Brain microvascular endothelial cell (primary cell): Measurements from ENCODE around the gene IRF4.

Experiments used
- DNase-seq: peaks from one replicate; pipeline ENCODE4 v3.0.0-alpha.2; 2020
- H3K27ac ChIP-seq: fragments of 250-450 bp; sonication (Bioruptor Pico); 2 replicates; pipeline ENCODE4 v1.5.1; 2020; ENCODE audit warnings: mild to moderate bottlenecking, moderate library complexity
- H3K27me3 ChIP-seq: fragments of 250-450 bp; sonication (Bioruptor Pico); replicated peaks from 2 replicates; pipeline ENCODE4 v1.5.1; 2020; ENCODE audit warnings: mild to moderate bottlenecking
- H3K36me3 ChIP-seq: fragments of 250-450 bp; sonication (Bioruptor Pico); replicated peaks from 2 replicates; pipeline ENCODE4 v1.5.1; 2020; ENCODE audit warnings: mild to moderate bottlenecking
- H3K4me3 ChIP-seq: 2 replicates; pipeline ENCODE4 v1.5.1; 2011; ENCODE audit warnings: low read depth, mild to moderate bottlenecking, control low read depth, low read length, moderate library complexity
- CTCF ChIP-seq: IDR thresholded peaks from 2 replicates; pipeline ENCODE4 v1.5.1; 2011; ENCODE audit warnings: low read depth, mild to moderate bottlenecking, moderate library complexity, low read length, control low read depth, inconsistent platforms; ENCODE audit errors: missing control alignments
- in situ Hi-C: cut with HindIII; loops from 2 replicates; pipeline ENCODE4 v1.10.0; 2017; ENCODE audit warnings: low sequenced_read_pairs, low pct_ligation_motif_present

The IRF4 gene

GRCh38 chr6:359261-360035 is 32.1 kb upstream of the IRF4 start:
- in situ Hi-C loops = no loop called here
- no peak overlapping the region for H3K4me3 ChIP-seq

GRCh38 chr6:360349-360748 is 31.2 kb upstream of the IRF4 start:
- Histone ChIP-seq H3K36me3 (no peaks in the 10 kb centered on the region), H3K27me3 (no peaks in the 10 kb centered on the region), H3K4me3 (no peak overlapping the region), H3K27ac (no peak overlapping the region)
- TF ChIP-seq CTCF = no peak
- in situ Hi-C loops = no loop called here
- no peak for DNase-seq

More at GRCh38 chr6:359261-360035, 32.1 kb upstream of the IRF4 start:
- Histone ChIP-seq H3K27me3 (no peaks in the 10 kb centered on the region), H3K27ac (no peak overlapping the region), H3K36me3 (no peaks in the 10 kb centered on the region)
- TF ChIP-seq CTCF = no peak
- DNase-seq = no peak

GRCh38 chr6:360764-361373 is 30.7 kb upstream of the IRF4 start:
- in situ Hi-C loops = no loop called here
- no peak overlapping the region for H3K4me3 ChIP-seq
- no peaks in the 10 kb centered on the region for H3K27me3 ChIP-seq
- no peak overlapping the region for H3K27ac ChIP-seq
- H3K36me3 ChIP-seq = no peaks in the 10 kb centered on the region
- DNase-seq = no peak
- no peak for TF ChIP-seq CTCF

- Histone ChIP-seq H3K4me3 (no peak overlapping the region), H3K27me3 (peaks cover 2% of the 10 kb centered on the region), H3K36me3 (no peaks in the 10 kb centered on the region), H3K27ac (no peak overlapping the region)
- DNase-seq = no peak
- no peak for TF ChIP-seq CTCF
- in situ Hi-C loops = no loop called here
Measured at GRCh38 chr6:361411-362132, 30.0 kb upstream of the IRF4 start.

GRCh38 chr6:362231-362923 is 29.2 kb upstream of the IRF4 start:
- in situ Hi-C loops = no loop called here
- Histone ChIP-seq H3K27ac (no peak overlapping the region), H3K36me3 (no peaks in the 10 kb centered on the region), H3K4me3 (no peak overlapping the region), H3K27me3 (peaks cover 2% of the 10 kb centered on the region)
- DNase-seq = no peak
- TF ChIP-seq CTCF = no peak
